Activated CD4-positive, alpha-beta T cell treated with anti-CD3 and anti-CD28 coated beads, Interleukin-2, amount 50 U/mL, for 24 hours (primary cell): Measurements from ENCODE around the gene RNF111.

ENCODE experiments used
- DNase-seq, 2 donors: peaks; one replicate each; pipeline ENCODE4 v3.0.0-alpha.2; 2020; ENCODE audit warnings: low read depth in 1 of 2, low spot score in 1 of 2

Gene RNF111

DNA sequence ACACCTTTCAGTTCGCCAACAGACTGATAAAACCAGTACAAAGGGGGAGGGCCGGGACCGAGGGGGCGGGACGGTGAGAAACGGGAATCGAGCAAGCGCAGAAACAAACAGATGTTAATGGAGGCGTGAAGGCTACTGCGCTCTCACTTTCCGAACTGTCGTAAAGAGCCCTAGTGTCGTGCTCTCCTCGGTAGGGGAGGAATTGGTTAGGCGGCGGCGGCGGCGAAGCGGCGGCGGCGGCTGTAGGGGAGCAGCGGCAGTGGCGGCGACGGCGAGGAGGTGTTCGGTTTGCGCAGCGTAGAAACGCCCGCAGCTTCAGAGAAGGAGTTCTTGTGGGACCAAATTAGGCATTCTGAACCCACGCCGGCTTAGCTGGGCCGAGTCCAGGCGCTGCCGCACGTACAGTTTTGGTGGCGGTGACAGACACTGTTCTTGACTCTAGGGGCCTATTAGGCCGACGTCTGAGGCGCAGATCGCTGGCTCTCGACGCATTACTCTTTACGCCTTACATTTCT, at the start of gene RNF111:
Gene RNF111, plus strand, starts transcription at position 173 of the 515 bp plus-strand sequence. CDS start 43,160 bp downstream, outside the sequence.
- DNase-seq, result peak; percentile 60 to 86

DNA sequence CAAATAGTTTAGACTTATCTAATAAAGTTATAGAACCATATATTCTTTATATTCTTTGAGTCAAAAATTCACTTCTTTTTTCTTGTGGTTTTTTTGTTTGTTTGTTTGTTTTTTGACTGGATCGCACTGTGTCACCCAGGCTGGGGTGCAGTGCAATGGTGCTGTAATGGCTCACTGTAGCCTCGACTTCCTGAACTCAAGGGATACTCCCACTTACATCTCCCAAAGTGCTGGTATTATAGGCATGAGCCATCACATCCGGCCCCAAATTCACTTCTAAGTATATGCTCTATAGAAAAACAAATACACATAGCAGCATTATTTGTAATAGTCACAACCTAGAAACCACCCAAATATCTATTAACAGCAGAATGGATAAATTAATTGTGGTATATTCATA, 40.3 kb upstream of the RNF111 start:
- DNase-seq, result no peak

DNA sequence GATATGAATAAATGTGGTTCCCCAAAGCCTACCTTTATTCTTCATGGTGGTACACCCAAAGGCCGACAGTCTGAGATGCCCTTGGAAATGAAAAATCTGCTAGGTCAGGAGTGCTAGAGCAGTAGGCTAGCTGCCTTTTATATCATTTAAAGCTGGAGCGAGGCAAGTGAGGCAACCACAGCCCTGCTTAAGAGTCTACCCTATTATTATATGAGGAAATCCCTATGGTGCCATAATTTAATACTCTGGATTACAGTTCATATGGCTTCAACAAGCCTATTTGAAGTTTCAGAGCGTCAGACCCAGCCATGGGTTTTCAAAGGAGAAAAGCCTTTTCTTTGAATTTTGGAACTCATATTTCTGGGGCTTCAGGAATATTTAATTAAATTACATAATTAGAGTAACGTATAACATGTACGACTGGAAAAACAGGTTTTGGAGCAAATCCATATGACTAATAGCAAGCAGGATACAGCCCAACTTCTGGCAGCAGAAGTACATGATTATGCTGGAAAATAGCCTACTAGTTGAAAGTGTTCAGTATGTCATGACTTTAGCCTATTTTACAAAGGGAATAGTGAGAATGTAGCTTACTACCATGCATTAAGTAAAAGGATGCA, 36.0 kb upstream of the RNF111 start:
- DNase-seq, result no peak

DNA sequence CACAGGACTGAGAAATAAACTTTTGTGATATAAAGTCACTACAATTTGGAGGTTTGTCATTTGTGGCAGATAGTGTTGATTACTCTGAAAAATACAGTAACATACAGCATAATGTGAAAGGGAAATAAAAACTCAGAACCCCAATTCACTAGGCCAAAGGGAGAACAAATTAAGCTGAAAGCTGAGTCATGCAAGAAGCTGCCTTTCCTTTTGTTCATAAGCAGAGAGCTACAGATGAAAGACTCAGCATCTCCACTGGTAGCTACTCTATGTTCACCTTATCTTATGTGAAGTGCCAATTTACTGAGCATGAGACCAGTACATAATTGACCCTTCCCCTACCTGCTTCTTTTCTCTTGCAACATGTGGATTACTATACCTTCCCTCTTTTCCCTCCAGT, 34.7 kb upstream of the RNF111 start:
- DNase-seq, result no peak

DNA sequence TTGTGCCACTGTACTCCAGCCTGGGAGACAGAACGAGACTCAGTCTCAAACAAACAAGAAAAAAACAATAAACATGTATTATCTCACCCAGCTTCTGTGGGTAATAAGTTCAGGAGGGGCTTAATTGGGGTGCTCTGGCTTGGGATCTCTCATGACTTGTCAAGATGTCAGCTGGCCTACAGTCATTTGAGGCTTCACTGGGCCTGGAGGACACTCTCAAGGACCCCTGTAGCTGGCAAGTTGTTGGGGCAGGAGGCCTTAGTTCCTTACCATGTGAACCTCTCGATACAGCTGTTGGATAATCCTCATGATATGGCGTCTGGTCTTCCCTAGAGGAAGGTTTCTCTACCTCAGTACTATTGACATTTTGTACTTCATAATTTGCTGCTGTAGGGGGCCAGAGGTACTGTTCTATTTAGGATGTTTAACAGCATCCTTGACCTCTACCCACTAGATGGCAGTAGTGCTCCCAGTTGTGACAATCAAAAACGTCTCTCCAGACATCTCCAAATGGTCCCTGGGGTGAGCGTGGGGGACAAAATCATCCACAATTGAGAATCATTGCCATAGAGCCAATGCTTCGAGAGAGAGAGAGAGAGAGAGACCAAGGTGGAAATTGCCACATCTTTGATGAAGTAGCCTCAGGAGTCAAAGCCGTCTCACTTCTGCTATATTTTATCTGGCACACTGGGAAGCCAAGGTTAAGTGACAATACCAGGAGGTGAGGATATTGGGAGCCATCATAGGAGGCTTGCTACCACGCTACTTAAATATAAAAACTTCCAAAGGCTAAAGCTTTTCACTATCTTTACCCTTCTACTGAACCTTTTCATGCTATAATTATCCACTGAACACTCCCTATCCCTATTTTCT, 30.1 kb upstream of the RNF111 start:
- DNase-seq, result peak; percentile 6 to 71

DNA sequence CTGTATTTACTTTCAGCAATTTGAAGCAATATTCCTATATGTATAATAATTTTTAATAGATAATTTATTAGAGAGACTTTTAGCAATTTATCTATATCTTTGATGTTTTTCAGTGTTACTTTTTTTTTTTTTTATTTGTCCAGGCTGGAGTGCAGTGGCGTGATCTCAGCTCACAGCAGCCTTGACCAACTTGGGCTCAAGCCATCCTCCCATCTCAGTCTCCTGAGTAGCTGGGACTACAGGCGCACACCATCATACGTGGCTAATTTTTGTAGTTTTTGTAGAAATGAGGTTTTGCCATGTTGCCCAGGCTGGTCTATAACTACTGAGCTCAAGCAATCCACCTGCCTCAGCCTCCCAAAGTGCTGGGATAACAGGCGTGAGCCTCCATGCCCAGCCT, 28.7 kb upstream of the RNF111 start:
- DNase-seq, result no peak

DNA sequence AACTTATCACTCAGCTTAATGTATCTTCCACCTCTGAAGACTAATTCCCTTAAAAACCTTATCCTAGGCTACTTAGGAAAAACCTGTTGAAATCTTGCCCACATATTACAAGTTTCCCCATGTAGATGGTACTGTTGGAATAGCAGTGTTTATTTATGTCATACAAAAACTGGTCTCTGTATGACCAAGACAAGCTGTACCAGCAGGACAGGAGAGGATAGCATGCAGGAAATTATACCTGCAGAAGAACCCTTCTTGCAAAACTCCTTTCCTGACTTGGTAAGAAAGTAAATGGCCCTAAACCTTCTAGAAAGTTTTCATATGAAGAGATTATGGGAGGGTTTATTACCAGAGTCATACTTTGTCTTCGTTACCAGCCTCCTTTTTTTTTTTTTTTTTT, 25.3 kb upstream of the RNF111 start:
- DNase-seq, result no peak

DNA sequence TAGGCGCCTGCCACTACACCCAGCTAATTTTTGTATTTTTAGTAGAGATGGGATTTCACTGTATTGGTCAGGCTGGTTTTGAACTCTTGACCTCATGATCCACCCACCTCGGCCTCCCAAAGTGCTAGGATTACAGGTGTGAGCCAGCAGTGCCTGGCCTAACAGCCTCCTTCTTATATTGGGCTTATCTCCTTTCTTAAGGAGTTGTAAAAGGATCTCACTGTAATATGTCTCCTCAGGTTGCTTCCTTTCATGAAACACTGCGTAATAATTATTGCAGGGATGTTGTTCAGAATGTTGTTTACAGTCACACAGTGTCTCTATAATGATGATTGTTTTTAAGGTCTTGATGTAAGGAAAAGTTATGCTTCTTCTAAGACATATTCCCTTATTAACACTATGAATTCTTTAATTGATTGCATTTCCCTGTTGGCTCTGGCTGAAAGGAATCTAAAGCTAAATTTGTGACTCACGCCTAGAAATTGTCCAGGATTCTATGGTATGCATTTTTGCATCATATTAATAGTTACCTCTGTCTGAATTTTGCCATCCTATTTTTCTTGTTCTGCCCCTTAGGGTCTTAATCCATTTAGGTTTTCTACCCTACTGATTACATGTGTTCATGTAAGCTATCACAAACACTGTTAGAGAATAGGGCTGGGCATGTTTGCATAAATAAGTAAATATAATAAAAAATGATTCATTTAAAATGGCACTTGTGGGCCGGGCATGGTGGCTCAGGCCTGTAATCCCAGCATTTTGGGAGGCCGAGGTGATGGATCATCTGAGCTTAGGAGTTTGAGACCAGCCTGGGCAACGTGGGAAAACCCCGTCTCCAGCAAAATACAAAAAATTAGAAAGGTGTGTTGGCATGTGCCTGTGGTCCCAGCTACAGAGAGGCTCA, 24.5 kb upstream of the RNF111 start:
- DNase-seq, result no peak

DNA sequence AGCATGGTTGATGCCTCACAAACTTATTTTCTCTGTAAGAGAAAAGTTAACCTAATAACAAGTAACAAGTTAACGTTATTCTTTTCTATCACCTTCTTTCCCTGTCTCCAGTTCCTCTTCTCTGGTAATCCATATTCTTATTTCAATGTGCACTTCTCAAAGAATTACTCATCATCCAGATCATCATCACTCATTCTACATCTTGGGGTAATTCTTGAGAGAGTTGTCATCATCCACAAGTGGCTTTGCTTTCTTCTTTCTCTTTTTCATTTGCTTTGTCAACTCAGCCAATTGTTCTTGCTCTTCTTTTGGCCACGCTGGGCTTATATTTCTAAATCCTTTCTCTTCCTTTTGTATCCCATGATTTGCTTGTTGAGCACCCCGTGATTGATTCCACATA, 20.8 kb upstream of the RNF111 start:
- DNase-seq, result no peak

DNA sequence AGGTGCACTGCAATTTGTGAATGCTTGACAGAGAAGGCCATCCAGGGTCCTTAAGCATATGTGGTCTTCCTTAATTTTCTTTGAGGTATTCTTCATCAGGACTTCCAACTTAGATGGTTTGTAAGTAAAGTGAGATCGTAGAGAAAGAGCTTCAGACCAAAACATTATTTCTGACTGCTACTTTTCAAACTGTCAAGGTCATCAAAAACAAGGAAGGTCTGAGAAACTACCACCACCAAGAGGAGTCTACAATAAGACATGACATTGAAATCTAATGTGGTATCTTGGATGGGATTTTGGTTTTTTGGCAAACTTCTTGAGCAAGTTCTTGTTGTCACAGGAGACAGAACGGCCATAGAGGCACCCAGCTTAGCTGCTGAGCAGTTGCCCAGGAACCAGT, 20.0 kb upstream of the RNF111 start:
- DNase-seq, result no peak

DNA sequence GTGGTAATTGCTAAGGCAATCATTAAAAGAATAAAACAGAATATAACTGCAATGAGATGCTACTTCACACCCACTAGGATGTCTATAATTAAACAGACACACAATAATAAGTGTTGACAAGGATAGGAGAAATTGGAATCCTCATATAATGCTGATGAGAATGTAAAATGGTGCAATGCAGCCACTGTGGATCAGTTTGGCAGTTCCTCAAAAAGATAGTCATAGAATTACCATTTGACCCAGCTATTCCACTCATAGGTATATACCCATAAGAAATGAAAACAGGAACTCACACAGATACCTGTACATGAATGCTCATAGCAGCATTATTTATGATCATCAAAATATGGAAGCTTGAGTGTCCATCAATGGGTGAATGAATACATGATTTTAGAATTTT, 9.6 kb upstream of the RNF111 start:
- DNase-seq, result no peak

DNA sequence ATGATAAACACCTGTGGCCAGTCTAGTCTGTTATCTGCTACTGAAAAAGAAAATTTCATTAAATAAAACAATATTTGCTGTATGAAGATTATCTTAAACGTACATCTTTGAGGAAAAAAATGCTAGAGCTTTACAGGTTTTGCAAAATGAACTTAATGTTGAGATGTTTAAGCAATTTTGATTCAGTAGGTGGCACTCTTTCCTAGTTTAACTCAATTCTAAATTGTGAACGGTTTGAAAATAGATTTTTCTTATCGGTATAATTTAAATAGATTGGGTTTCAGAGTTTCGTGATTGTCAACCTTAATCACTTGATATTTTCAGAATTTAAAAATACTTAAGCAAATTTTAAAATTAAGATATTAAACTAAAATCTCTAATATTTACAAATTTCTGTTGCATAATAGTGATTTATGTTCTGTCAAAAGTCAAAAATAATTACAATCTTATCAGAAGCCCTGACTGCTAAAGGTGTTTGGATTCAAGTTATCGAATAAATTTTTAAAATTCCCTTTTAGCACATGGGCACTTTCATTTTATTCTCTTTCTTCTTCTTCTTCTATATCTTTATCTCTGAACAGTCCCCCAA, 7.0 kb upstream of the RNF111 start:
- no peak for DNase-seq

DNA sequence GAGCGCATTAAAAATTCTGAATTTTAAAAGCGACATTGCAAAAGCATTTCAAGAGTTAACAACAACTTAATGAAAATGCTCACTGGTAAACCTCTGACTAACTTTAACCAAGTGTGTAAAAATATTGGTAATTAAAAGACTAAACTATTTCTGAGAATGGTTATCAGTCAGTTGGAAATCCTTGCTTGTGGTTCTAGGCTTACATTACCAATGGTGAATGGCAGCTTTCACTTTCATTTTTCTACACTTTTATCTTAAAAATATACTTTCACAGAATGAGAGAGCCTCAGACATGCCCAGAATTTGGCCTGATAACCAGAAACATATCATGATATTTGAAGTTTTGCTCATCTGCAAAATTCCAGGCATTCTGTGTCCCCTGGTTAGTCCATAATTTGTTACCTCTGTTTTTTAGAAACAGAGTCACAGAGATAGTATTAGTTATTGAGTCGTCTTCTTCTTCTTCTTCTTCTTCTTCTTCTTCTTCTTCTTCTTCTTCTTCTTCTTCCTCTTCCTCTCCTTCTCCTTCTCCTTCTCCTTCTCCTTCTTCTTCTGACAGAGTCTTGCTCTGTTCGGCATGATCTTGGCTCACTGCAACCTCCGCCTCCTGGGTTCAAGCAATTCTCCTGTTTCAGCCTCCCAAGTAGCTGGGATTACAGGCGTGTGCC, 5.5 kb upstream of the RNF111 start:
- DNase-seq, result no peak

DNA sequence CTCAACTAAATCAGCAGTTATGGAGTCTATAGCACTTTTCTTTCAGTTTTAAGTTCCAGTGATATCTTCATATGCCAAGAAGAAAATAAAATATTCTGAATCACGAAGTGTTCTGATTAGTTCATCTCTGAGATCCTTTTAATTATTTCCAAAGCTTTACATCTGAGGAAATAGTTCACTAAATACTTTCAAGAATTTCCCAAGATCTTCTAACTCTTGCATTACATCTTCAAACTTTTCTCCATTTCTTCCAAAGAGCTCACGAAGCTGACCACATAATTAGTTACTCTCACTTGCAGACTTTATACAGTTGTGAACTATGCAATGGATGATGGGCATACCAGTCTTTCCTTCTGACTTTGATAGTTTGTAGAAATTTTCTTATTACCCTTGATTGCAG, 4.2 kb upstream of the RNF111 start:
- no peak for DNase-seq

DNA sequence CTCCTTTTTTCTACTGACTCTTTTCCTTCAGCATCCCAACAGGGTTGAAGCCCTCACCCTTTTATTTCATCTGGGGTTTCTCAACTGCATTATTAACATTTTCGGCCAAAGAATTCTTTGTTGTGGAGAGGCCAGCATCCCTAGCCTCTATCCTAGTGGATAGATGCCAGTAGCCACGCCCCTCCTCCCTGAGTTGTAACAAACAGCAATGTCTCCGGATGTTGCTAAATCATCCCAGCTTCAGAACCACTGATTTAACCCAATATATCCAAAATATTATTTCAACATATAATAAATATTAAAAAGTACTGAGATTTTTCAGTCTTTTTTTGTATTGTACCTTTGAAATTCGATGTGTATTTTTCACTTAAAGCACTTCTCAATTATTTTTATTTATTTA, 2.0 kb upstream of the RNF111 start:
- no peak for DNase-seq

DNA sequence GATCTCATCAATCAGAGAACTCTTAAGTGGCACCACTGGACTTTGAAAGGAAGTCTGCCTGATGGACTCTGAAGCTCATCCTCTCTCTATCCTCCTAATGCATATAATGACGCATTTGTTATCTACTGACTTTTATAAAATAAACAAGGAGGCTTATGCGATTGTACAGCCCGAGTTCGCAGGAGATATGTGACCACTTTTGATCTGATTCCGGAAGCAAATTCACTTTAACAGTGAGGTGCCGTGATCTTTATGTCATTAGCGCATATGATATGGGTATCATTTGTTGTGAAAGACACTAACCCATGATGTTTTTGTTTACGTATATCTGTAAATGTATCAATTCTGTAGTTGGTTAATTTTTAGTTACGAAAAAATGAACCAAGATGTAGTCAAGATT, 427 bp upstream of the RNF111 start:
- no peak for DNase-seq

DNA sequence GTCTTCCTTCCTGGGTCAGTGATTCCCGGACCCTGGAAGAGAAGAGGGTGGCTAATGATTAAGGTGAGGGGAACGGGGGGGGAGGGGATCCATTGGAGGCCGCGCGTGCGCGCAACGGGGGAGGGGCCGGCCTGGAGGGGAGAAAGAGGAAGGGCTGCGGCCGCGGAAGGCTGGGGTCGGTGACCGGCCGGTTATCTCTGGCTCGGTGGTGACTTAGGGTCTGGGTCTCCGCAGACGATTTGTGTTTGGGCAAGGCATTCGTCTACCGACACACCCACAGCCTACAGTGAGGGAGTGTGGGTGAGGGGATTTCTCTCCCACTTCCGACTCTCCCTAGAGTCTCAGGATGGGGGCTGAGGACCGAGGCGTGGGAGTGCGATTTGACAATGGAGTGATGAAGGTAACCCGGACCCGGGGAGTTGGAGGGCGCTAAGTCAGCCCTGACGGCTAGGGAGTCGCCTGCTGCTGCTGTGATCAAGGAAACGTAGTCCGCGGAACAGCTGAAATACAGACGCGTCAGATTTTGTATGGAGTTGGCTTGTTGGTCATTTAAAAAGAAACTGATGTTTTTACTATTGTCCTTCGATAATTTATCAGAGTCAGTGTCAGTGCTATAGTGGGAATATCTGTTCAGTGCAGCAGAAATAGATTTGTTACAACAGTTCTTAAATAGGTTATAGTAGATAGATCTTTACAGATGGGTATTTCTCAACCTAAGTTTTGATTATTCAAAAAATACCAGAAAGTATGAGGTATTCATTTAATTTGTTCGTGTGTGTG, 733 bp downstream of the RNF111 start:
- peak in 1 of 2 donors; percentile 49 for DNase-seq

DNA sequence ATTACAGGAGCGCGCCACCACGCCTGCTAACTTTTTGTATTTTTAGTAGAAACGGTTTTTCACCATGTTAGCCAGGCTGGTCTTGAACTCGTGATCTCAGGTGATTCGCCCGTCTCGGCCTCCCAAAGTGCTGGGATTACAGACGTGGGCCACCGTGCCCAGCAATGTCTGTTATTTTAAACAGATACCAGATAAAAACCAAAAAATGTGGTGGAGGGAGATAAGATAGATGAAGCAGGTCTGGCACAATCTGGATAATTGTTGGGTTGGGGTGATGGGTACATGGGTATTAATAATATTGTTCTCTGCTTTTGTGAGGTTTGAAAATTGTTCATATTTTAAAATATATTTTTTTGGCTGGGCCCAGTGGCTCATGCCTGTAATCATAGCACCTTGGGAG, 4.7 kb downstream of the RNF111 start:
- no peak for DNase-seq

DNA sequence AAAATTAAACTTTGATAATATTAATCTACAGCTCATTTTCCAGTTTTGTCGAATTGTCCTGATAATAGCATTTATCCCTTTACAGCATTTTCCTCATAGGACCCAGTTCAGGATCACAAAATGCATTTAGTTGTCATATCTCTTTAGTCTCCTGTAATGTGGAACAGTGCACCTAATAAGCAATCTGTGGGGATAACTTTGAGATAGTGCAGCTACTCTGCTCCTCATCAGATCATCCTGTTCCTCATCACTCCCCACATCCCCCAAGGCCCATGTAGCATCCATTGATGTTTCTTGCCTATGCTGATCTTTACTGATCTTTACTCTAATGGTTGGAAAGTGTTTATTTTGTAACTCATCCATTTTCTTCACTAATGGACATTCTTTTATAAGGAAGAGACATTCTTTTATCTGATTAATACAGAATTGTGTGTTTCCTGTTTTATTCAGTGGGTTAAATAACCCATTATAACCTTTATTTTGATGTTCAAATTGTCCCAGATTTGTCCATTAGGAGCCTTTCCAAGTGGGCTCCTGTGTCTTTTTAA, 7.5 kb downstream of the RNF111 start:
- no peak for DNase-seq

DNA sequence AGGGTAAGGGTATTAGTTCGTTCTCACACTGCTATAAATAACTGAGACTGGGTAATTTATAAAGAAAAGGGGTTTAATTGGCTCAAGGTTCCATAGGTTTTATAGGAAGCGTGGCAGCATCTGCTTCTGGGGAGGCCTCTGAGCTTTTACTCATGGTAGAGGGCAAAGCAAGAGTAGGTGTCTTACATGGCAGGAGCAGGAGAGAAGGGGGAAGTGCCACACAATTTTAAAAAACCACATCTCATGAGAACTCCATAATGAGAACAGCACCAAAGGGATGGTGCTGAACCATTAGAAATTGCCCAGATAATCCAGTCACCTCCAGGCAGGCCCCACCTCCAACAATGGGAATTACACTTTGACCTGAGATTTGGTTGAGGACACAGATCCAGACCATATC, 12.2 kb downstream of the RNF111 start:
- no peak for DNase-seq
